Erythroblast (primary cell): ENCODE measurements around the gene LOXL1.

ENCODE experiments used
- GATA1 ChIP-seq: IDR thresholded peaks from 2 replicates; pipeline ENCODE4 v1.6.1; 2011; ENCODE audit warnings: low read depth, mild to moderate bottlenecking, control low read depth, low read length, moderate library complexity
- POLR2A ChIP-seq: IDR thresholded peaks from 2 replicates; pipeline ENCODE4 v1.6.1; 2011; ENCODE audit warnings: mild to moderate bottlenecking, low read length

DNA sequence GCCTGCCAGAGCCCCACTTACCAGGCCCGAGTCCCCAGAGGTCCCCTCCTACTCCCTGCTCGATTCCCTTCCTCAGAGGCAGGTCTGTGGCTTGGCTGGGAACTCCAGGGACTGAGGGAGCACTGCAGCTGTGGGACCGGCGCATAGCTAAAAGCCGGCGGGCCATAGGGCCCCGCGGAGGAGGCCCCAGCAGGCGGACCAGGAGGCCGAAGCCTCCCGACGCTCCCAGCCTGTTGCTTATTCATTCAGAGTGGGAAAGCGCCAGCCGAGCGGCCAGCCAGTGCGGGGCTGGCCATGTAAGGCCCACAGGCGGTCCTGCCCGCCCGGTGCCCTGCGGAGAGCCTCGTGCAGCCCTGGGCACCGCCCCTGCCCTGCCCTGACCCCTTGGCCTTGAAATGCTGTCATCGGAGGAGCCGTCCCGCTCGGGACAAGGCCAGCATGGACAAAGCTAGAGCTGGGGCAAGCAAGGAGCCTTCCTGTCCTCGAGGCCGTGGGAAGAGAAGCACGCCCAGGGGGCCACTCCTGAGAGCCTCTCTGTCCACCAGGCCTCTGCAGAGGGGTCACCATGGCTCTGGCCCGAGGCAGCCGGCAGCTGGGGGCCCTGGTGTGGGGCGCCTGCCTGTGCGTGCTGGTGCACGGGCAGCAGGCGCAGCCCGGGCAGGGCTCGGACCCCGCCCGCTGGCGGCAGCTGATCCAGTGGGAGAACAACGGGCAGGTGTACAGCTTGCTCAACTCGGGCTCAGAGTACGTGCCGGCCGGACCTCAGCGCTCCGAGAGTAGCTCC, at the start of gene LOXL1:
- TF ChIP-seq POLR2A (no peak), GATA1 (no peak)
